Lower leg skin (tissue), 3 donors: Measurements from ENCODE around the gene ASCC1.

ENCODE experiments used
- POLR2A ChIP-seq, 2 donors: fragments of 450-650 bp; IDR thresholded peaks; one replicate each; pipeline ENCODE4 v1.6.1; 2016 to 2017; ENCODE audit warnings: antibody characterized with exemption in 2 of 2, mild to moderate bottlenecking in 1 of 2, moderate library complexity in 1 of 2
- TF ChIP-seq, protein P1 (sequence below), 3 donors: fragments of 450-650 bp; IDR thresholded peaks; one replicate each; pipeline ENCODE4 v1.5.1; 2016; ENCODE audit warnings: antibody characterized with exemption in 3 of 3, mild to moderate bottlenecking in 3 of 3, moderate library complexity in 2 of 3

DNA sequence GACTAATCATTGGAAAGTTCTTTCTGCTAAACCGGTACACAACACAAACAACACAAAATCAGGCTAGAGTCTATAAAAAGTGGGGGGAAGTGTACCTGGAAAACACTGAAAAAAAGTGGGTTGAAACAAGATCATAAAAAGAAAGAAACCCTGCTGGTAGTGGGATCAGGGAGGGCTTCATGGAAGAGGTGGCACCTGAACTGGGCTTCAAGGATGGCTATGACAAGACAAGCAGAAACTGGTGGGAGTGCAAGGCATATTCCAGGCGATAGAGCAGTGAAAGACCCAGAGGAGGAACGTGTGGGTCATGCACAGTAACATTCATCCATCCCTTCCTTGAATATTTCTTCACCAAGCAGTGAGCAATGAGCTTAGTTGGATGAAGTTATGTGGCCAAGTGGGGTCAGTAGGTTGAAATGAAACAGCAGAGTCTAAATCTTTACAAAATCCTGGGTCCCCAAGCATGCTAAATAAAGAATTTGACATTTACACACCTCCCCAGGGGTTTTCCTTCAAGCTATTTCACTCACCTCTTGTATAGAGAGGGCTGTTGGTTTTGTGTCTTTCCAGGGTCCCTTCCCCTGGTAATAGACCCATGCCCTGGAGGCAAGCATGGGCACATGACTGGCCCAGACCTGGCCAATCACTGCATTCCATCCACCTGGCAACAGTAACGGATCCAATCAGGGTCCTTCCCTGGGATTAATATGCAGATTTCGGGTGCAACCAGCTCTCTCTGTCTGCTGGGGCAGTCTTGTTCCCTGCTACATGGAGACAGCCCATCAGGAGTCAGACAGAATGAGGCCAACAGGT lies 165.9 kb downstream of the ASCC1 start:
- TF ChIP-seq, protein P1, sequence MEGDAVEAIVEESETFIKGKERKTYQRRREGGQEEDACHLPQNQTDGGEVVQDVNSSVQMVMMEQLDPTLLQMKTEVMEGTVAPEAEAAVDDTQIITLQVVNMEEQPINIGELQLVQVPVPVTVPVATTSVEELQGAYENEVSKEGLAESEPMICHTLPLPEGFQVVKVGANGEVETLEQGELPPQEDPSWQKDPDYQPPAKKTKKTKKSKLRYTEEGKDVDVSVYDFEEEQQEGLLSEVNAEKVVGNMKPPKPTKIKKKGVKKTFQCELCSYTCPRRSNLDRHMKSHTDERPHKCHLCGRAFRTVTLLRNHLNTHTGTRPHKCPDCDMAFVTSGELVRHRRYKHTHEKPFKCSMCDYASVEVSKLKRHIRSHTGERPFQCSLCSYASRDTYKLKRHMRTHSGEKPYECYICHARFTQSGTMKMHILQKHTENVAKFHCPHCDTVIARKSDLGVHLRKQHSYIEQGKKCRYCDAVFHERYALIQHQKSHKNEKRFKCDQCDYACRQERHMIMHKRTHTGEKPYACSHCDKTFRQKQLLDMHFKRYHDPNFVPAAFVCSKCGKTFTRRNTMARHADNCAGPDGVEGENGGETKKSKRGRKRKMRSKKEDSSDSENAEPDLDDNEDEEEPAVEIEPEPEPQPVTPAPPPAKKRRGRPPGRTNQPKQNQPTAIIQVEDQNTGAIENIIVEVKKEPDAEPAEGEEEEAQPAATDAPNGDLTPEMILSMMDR (IDR thresholded peaks at IDR 0.05), result no peak
- TF ChIP-seq POLR2A (IDR thresholded peaks at IDR 0.05), result no peak
